KMS-11 (cell line): Measurements from ENCODE around the gene LAGE3.
A peak's percentile ranks its signal among the peaks of the same experiment; 100 is the strongest.

Experiments
- H2AFZ ChIP-seq: fragments of 200-600 bp; sonication (generic); 2 replicates; pipeline ENCODE4 v1.6.1; 2016; ENCODE audit warnings: antibody characterized with exemption, mixed run types, low read depth
- H3K27ac ChIP-seq: fragments of 200-600 bp; sonication (generic); 2 replicates; pipeline ENCODE4 v1.6.1; 2016; ENCODE audit warnings: mild to moderate bottlenecking, mixed run types
- H3K27me3 ChIP-seq: fragments of 200-600 bp; sonication (generic); 2 replicates; pipeline ENCODE4 v1.6.1; 2017; ENCODE audit warnings: mild to moderate bottlenecking, low read depth, mixed run types, moderate library complexity; ENCODE audit not compliant: insufficient read depth
- H3K36me3 ChIP-seq: fragments of 200-600 bp; sonication (generic); 2 replicates; pipeline ENCODE4 v1.6.1; 2017; ENCODE audit warnings: mild to moderate bottlenecking, mixed run types; ENCODE audit not compliant: insufficient read depth
- H3K4me1 ChIP-seq: fragments of 200-600 bp; sonication (generic); 2 replicates; pipeline ENCODE4 v1.6.1; 2016; ENCODE audit warnings: mild to moderate bottlenecking, low read depth, mixed run types; ENCODE audit not compliant: poor library complexity, severe bottlenecking
- H3K4me2 ChIP-seq: fragments of 200-600 bp; sonication (generic); 2 replicates; pipeline ENCODE4 v1.7.0; 2016; ENCODE audit warnings: mild to moderate bottlenecking, mixed run types
- H3K4me3 ChIP-seq: fragments of 200-600 bp; sonication (generic); IDR thresholded peaks from 2 replicates; pipeline ENCODE4 v1.6.1; 2017; ENCODE audit warnings: low read depth, low read length, mixed read lengths; ENCODE audit not compliant: insufficient read depth
- H3K79me2 ChIP-seq: fragments of 200-600 bp; sonication (generic); 2 replicates; pipeline ENCODE4 v1.6.1; 2016; ENCODE audit warnings: low read depth, mixed run types; ENCODE audit not compliant: insufficient read depth
- H3K9ac ChIP-seq: fragments of 200-600 bp; sonication (generic); 2 replicates; pipeline ENCODE4 v1.6.1; 2016; ENCODE audit warnings: mild to moderate bottlenecking, mixed run types
- H4K20me1 ChIP-seq: fragments of 200-600 bp; sonication (generic); 2 replicates; pipeline ENCODE4 v1.6.1; 2016; ENCODE audit warnings: mild to moderate bottlenecking, mixed run types; ENCODE audit not compliant: insufficient read depth
- TF ChIP-seq, protein P1 (sequence below): fragments of 200-600 bp; sonication (generic); conservative IDR thresholded peaks from 2 replicates; pipeline ENCODE4 v1.6.1; 2017; ENCODE audit warnings: low read depth, mild to moderate bottlenecking, antibody characterized with exemption, low read length, moderate library complexity, mixed read lengths

Gene LAGE3

DNA sequence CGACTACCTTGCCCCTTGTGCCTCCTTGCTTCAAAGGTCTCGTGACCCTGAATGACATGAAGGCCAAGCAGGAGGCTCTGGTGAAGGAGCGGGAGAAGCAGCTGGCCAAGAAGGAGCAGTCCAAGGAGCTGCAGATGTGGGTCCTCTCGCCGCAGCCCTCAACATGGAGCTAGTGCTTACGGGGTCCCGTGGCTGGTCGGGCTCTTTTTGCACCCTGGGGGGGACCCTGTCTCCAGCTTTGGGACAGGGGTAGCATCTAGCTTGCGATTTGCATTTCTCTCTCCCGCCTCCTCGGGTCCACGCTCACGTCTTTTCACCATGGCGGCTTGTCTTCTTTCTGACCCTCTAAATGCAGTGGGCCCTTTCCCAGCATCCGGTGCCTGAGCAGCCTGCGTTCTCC lies 33.3 kb downstream of the LAGE3 start:
- Histone ChIP-seq H3K9ac (no peak overlapping the region), H2AFZ (no peak overlapping the region), H3K4me1 (peaks cover 3% of the 10 kb centered on the region), H4K20me1 (no peaks in the 10 kb centered on the region), H3K27me3 (no peaks in the 10 kb centered on the region), H3K79me2 (no peaks in the 10 kb centered on the region), H3K36me3 (no peaks in the 10 kb centered on the region), H3K4me2 (no peak overlapping the region), H3K27ac (no peak overlapping the region), H3K4me3 (no peak overlapping the region)
- TF ChIP-seq, protein P1, sequence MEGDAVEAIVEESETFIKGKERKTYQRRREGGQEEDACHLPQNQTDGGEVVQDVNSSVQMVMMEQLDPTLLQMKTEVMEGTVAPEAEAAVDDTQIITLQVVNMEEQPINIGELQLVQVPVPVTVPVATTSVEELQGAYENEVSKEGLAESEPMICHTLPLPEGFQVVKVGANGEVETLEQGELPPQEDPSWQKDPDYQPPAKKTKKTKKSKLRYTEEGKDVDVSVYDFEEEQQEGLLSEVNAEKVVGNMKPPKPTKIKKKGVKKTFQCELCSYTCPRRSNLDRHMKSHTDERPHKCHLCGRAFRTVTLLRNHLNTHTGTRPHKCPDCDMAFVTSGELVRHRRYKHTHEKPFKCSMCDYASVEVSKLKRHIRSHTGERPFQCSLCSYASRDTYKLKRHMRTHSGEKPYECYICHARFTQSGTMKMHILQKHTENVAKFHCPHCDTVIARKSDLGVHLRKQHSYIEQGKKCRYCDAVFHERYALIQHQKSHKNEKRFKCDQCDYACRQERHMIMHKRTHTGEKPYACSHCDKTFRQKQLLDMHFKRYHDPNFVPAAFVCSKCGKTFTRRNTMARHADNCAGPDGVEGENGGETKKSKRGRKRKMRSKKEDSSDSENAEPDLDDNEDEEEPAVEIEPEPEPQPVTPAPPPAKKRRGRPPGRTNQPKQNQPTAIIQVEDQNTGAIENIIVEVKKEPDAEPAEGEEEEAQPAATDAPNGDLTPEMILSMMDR: no peak

DNA sequence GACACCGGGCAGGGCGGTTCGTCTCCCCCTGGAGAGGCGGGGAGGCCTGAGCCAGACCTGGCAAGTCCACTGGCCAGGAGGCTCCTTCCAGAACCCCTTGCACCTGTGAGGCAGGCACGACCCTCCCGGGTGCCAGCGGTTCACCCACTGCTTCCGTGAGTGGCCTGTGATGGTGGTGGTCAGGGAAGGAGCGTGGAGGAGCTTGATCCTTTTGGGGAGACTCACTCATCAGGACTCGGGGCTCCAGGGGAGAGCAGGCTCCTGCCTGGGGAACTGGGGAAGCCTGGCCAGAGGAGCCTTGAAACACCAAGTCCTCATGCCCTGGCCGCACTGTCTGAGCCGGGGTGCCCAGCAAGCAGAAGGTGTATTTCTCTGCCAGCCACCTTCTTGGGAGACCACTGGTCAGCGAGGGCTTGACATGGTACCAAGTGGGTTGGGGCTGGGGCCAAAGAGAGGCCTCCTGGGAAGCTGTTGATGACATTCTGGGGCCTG lies 34.3 kb downstream of the LAGE3 start:
- Histone ChIP-seq H3K27ac (no peak overlapping the region), H3K27me3 (no peaks in the 10 kb centered on the region), H3K9ac (peak overlapping the region; percentile 61; the same call in 1 of the 2 replicates), H3K4me2 (peak overlapping the region; percentile 57), H2AFZ (no peak overlapping the region), H4K20me1 (no peaks in the 10 kb centered on the region), H3K36me3 (no peaks in the 10 kb centered on the region), H3K4me1 (peaks cover 3% of the 10 kb centered on the region), H3K79me2 (no peaks in the 10 kb centered on the region), H3K4me3 (no peak overlapping the region)
- TF ChIP-seq, protein P1: no peak

DNA sequence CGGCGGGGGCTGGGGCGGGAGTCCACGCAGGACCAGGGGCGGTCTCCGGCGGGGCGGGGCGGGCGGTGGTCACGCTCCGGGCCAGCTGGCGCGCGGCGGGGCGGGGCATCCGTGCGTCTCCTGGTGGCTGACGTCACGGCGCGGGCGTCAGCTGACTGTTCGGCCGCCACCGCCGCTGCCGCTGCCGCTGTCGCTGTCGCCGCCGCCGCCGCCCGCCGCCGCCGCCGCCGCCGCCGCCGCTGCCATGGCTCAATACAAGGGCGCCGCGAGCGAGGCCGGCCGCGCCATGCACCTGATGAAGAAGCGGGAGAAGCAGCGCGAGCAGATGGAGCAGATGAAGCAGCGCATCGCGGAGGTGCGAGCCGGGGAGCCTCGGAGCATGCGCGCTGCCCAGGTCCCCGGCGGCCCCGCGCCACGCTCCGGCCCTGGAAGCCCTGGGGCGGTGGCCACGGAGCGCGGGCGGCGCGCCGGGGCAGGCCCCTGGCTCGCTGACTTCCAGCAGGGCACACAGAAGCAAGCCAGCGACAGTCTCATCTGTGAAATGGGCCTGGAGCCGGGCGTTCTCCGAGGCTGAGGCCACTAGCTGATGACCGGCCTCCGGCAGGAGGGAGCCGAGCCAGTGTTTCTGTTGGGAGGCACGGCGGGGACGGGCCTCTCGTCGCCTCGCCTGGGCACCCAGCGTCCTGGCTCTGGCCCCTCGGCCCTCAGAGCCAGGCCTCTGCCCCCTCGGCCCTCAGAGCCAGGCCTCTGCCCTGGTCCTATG lies 34.9 kb downstream of the LAGE3 start, which contains the start of gene FAM50A:
FAM50A (plus strand) TSS at position 150 of the 763 bp plus-strand sequence; CDS start at position 245, 95 bp downstream.
- Histone ChIP-seq H3K27ac (no peak within 1 kb of the TSS), H3K4me3 (no peak within 1 kb of the TSS), H4K20me1 (no peaks in the 10 kb centered on the region), H3K9ac (peak within 1 kb of the TSS; percentile 61; the same call in 1 of the 2 replicates), H3K4me1 (peaks cover 3% of the 10 kb centered on the region), H3K36me3 (no peaks in the 10 kb centered on the region), H3K4me2 (peak within 1 kb of the TSS; percentile 57), H3K27me3 (no peaks in the 10 kb centered on the region), H3K79me2 (no peaks in the 10 kb centered on the region), H2AFZ (peak within 1 kb of the TSS; percentile 38; the same call in 1 of the 2 replicates)
- TF ChIP-seq, protein P1: no peak

DNA sequence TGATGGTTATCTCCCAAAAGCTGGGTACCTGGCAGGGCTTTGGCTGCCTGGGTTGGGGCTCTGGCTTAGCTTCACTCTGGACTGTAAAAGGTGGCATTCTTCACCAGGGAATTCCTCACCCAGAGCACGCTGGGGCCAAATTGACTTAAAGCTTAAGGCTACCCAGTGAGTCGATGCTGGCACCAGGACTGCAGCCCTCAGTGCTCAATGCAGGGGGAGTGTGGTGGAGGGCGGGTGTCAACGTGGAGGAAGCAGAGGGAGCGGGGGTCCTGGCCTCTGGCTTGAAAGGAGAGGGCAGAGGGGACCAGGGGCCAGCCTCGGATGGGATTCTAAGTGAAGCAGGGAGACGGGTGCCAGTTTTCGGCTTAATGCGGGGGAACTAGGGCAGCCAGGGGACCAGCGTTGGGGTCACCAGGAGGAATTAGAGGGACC lies 35.6 kb downstream of the LAGE3 start:
- Histone ChIP-seq H3K4me3 (no peak overlapping the region), H3K36me3 (no peaks in the 10 kb centered on the region), H3K4me1 (peaks cover 3% of the 10 kb centered on the region), H4K20me1 (no peaks in the 10 kb centered on the region), H3K4me2 (no peak overlapping the region; the same call in 1 of the 2 replicates), H3K27me3 (no peaks in the 10 kb centered on the region), H2AFZ (peak overlapping the region; percentile 14; the same call in 1 of the 2 replicates), H3K79me2 (peaks cover 3% of the 10 kb centered on the region; the same call in 1 of the 2 replicates), H3K27ac (no peak overlapping the region), H3K9ac (no peak overlapping the region)
- TF ChIP-seq, protein P1: no peak
